HG02973 (cell line): ENCODE measurements around the gene EEPD1.

ENCODE experiments used
- ATAC-seq: cut with Tn5 transposase; IDR thresholded peaks from one replicate; pipeline ENCODE4 v1.9.1; 2021; ENCODE audit warnings: moderate library complexity; ENCODE audit not compliant: unreplicated experiment

EEPD1 gene

DNA sequence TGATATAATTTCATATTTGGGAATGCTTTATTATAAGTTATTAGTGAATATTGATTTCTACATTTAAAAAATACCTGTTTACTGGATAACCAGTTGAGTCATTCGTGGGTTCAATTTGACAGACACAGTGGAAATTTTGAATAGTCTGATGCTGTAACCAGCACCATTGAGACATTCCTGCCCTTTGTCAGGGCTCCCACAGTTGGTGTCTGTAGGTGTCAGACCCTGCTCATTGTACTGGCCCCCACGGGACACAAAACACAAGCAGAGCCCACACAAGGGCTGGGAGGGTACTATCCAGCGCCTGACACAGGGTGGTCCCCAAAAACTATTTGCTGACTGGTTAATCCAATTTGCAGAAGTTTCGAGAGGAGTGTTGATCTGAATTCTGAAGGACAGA, 35.9 kb downstream of the EEPD1 start:
- no peak for ATAC-seq

DNA sequence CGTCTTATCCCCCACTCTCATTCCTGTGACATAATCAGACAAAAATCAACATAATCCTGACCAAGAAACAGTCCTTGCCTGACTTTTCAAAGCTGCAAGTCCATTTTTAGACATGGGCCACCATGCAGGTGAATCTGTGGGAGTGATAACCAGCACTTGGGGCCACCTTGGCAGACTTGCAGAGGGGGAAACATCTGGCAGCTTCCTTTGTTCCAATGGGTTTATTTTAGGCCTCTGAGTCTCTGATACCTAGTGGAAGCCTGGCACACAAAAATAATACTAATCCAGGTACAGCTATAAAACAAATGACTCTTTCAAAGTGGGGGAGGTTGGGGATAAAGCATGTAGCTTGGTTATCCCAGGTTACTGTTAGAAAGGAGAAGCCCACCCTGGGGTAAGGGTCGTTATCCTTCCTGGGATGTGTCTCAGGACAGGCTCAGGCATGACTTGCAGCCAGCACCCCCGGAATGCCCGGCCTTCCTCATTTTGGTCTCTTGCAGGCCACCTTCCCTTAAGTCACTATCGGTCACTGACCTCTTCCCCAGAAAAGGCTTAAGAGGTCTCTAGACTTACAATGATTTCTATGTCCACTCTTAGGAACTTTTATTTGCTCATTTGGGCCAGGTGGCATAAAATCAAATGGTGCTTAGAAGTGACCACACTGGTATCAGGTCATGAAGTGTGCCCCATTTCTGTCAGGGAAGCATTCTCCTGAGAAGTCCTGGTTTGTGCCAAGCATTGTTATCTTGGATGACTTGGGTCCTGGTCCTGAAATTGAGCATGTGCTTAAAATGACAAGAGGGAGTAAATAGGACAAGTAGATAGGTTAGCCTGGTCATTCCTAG, 37.6 kb downstream of the EEPD1 start:
- no peak for ATAC-seq

DNA sequence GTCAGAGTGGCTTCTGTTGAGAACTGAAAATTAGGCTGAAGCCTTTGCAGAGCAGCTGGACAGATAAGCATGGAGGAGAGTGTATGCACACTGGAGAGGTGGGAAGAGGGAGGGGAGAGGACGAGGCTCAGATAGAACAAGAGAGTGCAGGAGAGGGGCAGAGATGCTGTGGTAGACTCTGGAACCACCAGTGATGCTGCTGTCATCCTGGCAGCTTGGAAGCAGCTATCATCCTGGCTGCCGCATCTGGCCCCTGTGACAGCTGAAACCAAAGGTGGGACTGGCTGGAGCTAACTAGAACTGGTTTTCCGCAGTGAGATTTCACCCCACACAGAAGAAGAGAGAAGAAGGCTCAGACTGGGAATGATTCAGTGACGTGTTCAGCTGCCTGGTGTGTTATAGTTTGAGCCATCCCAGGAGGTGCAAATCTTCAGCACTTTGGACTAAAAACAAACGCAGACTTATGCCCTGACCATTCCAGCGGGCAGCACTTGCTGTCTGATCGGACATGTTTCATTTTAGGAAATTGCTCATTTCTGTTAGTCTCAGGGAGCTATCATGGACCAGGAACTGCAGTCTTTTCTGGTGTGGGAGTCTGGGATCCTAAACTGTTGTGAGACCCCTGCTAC, 38.4 kb downstream of the EEPD1 start:
- no peak for ATAC-seq

DNA sequence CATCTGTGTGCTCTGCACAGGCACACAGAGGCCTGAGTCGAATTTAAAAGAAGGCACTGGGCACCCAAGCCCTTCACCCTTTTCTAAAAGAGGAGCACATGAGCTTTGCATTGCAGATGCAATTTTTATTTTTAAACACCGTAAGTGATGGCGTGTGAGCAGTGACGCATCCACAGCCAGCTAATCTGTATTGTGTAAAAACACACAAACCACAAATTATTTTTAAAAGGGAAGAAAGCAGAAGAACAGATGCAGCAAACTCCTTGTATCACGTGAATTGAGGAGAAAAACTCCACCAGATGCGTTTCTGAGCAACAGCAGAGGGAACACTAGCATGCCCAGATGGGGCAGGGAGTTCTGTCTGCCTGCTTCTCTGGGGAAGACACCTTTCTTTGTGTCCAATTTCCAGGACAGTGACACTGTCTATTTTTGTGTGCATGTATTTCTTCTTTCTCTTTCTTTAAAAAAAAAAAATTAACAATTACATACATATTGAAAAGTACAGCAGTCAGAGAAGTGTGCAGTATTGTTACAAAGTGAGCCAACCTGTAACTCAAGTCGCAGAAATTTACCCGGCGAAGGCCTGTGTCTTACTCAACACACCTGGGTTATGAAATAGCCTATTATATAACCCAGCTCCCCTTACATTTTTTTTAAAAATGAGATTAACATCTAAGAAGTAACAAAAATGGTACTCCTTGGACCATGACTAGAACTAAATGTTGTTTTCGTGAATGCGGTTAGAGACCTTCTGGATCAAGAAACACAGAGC, 39.2 kb downstream of the EEPD1 start:
- no peak for ATAC-seq

DNA sequence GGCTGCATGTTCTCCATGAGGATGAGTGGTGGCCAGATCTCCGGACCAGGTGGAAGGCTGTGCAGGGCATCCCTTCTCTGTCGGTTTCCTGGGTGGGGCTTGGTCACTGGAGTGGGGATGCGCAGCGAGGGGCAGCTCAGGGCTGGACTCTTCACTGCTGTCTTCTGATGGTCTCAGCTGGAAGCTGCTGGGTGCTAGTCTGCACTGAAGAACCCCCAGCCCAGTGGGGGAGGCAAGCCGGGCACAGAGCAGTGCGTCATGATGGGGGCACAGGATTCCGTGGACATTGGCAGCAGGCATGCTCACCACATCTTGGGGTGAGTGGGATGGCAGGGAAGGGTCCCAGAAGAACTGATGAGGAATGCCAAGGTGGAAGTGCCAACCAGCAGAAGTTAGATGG, 39.8 kb downstream of the EEPD1 start:
- no peak for ATAC-seq

DNA sequence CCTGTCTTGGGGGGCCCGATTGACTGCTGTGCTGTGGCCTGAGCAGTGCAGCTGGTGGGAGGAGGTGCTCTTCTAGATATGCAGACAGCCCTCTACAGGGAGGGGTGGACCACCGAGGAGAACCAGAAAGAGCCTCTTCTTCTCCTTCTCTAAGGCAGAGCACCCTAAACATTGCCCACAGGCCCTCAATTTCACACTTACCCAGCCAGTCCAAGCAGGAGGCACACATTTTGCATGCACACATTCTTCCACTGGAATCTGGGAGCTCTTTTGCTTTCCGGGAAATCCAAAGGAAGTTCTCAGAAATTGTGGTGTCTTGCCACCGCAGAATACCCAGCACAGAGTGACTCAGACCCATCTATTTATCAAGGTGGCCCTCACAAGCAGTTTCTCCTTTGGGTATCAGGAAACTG, 45.8 kb downstream of the EEPD1 start:
- ATAC-seq, result no peak

DNA sequence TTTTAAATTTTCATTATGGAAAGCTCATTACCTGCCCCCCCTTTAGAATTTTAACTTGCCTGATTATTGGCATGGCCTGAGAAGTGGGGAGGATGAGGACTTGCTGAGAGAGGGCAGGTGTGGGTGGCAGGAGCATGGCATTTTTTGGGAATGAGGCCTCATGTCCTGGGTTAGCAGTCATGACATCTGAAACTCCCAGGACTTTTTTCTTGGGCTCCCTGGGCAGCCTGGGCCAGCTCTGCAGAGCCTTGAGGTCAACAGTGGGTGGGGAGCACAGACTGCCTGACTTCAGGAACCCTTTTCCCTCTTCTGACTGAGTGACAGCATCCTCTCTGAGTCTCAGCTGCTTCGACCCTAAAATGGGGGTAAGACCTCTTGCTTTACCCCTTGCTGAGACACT, 46.3 kb downstream of the EEPD1 start:
- no peak for ATAC-seq

DNA sequence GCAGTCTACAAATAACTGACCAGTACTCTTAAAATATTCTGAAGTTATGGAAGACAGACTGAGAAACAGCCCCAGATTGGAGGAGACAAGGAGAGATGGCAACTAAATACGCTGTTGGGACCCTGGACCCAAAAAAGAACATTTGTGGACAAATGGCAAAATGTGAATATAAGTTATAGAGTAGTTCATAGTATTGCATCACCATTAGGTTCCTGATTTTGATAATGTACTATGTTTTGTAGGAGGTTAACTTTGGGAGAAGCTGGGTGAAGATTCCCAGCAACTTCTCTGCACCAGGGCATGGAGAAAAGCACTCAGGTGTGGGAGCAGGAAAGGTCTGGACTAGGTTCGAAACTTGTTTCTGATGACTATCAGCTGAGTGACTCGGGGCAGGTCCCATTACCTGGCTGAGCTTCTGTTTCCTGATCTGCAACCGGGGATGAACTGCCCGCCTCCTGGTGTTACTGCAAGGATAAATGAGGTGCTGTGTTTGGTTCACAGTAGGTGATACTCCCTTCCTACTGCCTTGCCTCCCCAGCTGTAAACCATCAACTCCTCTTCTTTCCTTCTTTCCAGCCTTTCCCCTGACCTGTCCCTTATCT, 48.2 kb downstream of the EEPD1 start:
- ATAC-seq, result no peak

DNA sequence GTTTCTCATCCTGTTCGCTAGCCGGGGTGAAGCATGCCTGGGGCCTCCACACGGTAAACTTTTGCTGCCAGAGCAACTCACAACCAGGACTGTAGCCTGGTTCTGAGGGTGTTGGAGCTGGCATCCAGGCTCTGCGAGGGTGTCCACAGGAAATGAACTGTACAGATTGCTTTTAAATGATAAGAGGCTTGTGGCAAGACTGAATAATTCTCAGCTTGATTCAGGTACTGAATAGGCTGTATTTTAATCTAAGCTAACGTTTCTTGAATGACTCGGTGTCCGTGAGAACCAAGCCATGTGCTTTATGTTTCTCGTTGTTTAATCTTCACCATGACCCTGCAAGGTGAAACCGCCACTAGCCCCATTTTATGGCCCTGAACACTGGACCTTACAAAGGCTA, 49.3 kb downstream of the EEPD1 start:
- ATAC-seq, result no peak

DNA sequence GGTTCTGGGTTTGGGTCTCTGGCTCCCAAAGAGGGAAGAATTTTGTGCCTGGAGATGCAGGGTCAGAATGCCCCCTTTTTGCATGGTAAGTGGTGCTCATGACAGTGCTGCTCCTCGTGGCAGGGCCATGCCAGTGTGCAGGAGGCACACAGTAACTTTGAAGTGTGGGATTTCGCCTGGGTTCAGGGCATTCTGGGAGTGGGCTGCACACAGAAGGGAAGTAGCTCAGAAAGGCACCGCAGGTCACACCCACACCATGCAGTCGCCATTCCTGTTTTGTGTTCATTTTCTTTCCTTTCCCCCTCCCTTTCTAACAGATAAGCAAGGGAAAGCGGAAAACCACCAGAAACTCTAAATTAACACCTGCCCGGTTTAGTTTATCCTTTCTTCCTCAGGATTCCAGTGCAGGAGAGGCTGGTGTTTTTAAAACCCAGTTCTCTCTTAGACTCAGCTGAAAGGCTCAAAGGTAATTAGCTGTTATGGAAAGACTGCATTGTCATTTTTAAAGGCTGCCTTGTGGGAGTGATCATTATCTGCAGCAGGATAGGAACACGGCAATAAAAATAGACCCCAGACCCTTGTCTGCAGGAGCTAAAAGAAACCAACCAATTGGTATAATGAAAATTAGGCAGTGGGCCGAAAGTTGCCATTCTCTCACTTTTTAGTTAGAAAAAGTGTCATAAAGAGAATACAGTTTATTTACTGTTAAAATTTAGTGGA, 50.2 kb downstream of the EEPD1 start:
- ATAC-seq, result no peak

DNA sequence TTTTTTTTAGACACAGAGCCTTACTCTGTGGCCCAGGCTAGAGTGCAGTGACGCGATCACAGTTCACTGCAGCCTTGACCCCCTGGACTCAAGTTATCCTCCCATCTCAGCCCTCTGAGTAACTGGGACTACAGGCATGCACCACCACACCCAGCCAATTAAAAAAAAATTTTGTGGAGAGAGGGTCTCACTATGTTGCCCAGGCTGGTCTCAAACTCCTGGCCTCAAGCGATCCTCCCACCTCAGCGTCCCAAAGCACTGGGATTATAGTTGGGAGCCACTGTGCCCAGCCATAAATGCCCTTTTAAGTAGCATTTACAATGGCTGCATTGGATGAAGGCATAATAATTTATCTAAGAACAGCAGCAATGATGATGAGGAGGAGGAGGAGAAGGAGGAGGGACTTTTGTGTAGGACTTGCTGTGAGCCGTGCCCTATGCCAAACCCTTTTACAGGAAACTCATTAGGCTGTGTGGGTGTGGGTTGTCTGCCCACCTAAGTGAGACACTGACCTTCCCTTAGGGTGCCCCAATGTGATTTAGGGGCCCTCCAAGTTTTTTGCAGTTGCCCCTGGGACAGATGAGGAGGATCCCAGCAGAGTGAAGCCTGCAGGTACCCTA, 51.1 kb downstream of the EEPD1 start:
- no peak for ATAC-seq

DNA sequence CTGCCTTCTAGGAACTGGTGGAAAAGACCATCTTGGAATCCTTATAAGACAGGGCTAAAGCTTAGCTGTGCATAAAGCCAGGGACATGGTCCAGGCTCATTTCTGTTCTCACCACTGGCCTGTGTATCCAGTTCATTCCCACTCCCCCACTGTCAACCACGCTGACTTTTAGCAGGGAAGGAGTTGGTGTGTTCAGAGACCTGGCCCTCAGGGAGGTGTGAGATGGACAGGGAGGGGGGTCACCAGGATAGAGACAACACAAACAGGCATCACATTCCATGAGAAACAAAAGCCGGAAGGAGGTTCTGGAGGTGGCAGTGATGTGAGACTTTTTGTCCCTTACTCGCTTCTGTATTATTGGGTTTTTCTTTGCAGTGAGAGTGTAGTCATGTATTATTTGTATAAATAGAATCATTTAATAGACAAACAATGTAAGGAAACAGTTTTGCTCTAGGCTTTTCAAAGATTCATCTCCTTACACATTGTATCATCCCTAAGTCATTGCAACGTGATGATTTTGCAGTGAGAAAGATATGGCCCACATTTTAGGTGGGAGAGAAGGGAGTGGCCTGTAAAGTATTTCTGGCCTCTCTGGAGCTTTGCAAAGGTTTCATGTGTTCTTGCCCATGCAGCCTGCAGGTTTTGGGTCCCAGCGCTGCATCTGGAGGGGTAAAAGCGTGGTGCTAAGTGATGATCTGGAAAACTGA, 52.0 kb downstream of the EEPD1 start:
- no peak for ATAC-seq

DNA sequence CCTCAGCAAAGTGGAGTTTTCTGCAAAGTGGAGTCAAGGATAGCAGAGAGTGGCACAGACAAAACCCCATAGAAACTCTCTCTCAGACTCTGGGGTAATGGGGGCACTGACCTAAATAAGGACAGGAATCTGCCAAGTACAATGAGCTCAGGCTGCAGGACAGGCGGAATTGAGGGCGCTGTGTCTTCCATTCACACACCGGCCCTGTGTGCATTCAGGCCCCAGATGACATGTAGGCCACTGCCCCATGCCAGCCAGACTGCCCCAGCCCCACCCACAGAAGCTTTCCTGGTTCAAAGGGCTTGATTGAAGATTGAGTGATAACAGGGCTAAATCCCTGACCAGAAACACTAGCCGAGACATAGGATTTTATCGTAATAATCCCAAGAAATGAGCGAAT, 52.7 kb downstream of the EEPD1 start:
- no peak for ATAC-seq

DNA sequence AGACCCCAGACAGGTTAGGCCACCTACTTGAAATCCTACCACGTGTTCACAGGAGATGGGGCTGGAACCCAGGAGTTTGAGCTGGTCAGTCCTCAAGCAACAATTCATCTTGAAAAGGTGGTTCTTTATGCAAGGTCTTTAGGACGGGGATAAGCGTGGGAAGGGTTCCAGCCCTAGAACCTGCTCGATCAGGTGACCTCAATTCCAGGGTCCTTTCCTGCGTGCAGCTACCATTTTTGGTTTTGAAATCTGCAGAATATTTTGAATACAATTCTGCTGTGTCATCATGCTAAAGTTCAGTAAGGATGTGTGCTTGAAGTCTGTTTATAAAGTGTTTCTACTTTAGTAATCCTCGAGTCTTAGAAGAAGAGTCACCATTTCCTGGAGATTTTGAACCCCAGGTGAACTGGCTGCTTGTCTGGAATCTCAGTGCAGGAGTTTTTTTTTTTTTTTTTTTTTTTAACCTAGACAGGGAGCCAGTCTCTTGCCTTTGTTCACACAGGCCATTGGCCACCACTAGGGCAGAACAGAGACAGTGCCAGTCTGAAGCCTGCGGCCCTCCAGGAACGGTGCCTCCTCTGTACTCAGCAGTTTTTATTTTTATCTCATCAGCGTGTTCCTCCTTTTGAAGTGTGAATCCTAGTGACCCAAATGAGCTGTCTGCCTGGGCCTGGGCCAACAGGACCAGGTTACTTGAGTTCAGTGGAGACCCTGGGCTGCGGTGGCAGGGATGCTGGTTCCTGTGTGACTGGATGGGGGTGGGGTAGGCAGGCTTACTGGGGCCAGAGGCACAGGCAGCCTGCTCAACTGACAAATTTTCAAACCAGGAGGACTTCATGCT, 54.6 kb downstream of the EEPD1 start:
- no peak for ATAC-seq

DNA sequence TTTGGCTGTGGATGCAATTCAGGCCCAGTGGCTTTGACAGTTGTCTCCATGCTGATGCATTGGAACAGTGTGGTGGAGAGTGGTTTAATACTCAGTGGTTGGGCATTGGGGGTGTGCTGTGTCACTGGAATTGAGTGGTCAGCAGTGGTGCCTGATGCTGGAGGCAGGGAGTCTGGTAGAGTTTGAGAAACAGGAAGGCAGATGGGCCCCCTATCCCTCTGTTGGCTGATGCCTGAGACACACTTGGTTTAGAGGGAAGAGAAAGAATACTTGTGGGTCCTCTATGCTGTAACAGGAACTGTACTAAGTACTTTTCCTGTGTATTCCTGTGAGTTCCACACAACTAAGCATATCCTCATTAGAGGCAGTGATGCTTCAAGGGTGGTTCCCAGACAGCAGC, 55.4 kb downstream of the EEPD1 start:
- ATAC-seq, result no peak

DNA sequence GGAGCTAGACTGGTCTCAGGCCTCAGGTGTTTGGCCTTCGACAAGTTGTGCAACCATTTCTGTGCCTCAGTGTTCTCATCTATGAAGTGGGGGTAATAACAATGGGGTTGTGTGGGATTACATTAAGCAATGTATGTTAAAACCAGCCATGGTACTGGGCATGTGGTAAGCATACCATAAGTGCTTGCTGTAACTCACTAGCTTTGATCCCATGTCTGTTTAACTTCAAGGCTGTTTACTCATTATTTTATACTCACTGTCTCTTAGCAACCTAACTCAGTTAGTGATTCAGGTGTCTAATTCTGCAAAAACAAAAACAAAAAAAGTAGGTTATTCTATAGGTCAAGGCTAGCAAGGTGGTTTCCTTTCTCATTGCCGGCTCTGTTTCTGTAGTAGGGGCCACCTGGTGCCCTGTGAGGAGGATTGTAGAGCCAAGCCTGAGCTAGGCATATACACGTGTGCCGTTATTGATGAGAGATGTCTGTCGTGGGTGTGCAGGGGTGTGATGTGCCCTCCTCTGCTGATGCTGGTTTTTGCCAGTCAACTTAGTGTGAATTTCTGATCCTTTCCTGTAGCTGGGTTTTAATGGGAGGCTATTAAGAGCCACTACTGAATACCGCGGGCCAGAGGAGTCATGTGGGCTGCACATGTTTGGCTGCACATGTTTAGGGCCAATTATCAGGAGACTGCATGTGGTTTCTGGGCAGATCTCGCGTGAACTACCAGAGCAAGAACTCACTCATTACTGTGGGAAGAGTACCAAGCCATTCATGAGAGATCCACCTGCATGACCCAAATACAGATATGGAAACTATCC, 56.2 kb downstream of the EEPD1 start:
- ATAC-seq, result no peak

DNA sequence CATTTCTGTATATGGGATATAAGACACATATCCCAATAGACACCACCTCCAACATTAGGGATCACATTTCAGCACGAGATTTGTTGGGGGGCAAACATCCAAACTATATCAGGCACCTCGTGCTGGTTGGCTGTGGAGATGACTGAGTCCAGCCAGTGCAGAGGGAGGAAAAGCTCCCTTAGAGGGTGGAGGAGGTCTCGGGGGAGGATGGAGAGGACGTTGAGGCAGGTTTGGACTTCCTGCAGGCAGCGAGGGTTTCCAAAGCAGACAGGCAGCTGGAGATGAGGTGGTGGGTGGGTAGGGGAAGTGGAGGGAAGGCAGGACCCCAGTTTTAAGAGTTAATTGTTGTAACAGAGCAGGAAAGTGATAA, 56.7 kb downstream of the EEPD1 start:
- no peak for ATAC-seq

DNA sequence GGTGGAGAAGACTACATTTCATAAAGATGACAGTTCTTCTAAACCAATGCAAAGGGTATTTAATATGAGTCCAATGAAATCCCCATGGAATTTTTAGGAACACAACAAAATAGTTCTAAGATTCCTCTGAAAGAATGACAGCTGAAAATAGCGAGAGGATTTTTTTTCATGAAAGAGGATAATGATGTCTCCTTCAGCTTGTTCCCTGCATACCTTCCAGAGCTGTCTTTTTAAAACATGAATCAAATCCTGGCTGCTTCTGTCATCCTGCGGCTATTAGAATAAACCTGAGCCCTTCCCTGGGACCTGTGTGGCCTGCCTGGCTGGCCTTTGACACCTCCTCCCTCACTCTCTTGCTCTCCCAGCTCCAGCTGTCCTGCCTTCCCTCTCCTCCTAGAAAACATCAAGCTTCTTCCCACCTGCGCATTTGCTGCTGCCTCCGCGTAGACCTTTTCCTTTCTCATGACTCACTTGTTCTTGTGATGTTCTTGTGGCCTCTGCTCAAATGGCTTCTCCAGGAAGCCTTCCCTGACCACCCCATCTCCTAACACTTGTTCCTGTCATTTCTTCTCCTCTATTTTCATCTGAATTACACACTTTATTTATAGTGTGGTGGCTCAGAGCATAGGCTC, 57.4 kb downstream of the EEPD1 start:
- no peak for ATAC-seq
